DND-41 (cell line): ENCODE results near the gene SGK1.

ENCODE experiments used
- CTCF ChIP-seq: IDR thresholded peaks from 2 replicates; pipeline ENCODE4 v1.5.1; 2012; ENCODE audit warnings: borderline replicate concordance, low read length, moderate library complexity, mild to moderate bottlenecking; ENCODE audit not compliant: poor library complexity, severe bottlenecking; ENCODE audit errors: extremely low read depth
- EZH2 ChIP-seq: IDR thresholded peaks from 3 replicates; pipeline ENCODE4 v1.6.1; 2012; ENCODE audit warnings: borderline replicate concordance, low read depth, mild to moderate bottlenecking, moderate library complexity, low read length, inconsistent platforms; ENCODE audit not compliant: severe bottlenecking

- TF ChIP-seq CTCF (no peak), EZH2 (no peak)
Measured at GRCh38 chr6:134343066-134343465, 25.2 kb upstream of the SGK1 start.
